ENCODE measurements around the gene TK2.

The TK2 gene

GRCh38 chr16:66521951-66522771, 27.8 kb downstream of the TK2 start:
- Histone ChIP-seq H3K4me3 (ENCODE audit: low read depth, low read length) (no peak overlapping the region), H3K9ac (no peak overlapping the region), H3K4me1 (peaks cover 21% of the 10 kb centered on the region), H3K9me3 (ENCODE audit: control insufficient read depth, low read length) (no peaks in the 10 kb centered on the region), H3K79me2 (no peaks in the 10 kb centered on the region), H2AFZ (no peak overlapping the region), H3K27me3 (ENCODE audit: control insufficient read depth, insufficient read depth, low read length) (no peaks in the 10 kb centered on the region), H3K27ac (no peak overlapping the region), H3K4me2 (ENCODE audit: low read length) (no peak overlapping the region), H3K36me3 (ENCODE audit: control insufficient read depth, insufficient read depth, low read length) (no peaks in the 10 kb centered on the region)
- TF ChIP-seq, protein P1, sequence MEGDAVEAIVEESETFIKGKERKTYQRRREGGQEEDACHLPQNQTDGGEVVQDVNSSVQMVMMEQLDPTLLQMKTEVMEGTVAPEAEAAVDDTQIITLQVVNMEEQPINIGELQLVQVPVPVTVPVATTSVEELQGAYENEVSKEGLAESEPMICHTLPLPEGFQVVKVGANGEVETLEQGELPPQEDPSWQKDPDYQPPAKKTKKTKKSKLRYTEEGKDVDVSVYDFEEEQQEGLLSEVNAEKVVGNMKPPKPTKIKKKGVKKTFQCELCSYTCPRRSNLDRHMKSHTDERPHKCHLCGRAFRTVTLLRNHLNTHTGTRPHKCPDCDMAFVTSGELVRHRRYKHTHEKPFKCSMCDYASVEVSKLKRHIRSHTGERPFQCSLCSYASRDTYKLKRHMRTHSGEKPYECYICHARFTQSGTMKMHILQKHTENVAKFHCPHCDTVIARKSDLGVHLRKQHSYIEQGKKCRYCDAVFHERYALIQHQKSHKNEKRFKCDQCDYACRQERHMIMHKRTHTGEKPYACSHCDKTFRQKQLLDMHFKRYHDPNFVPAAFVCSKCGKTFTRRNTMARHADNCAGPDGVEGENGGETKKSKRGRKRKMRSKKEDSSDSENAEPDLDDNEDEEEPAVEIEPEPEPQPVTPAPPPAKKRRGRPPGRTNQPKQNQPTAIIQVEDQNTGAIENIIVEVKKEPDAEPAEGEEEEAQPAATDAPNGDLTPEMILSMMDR (IDR thresholded peaks at IDR 0.05), result no peak

GRCh38 chr16:66521252-66521713, 28.6 kb downstream of the TK2 start:
- Histone ChIP-seq H2AFZ (no peak overlapping the region), H3K4me3 (ENCODE audit: low read depth, low read length) (no peak overlapping the region), H3K9me3 (ENCODE audit: control insufficient read depth, low read length) (no peaks in the 10 kb centered on the region), H3K79me2 (no peaks in the 10 kb centered on the region), H3K27ac (no peak overlapping the region), H3K4me1 (peaks cover 22% of the 10 kb centered on the region), H3K27me3 (ENCODE audit: control insufficient read depth, insufficient read depth, low read length) (no peaks in the 10 kb centered on the region), H3K4me2 (ENCODE audit: low read length) (no peak overlapping the region), H3K9ac (no peak overlapping the region), H3K36me3 (ENCODE audit: control insufficient read depth, insufficient read depth, low read length) (no peaks in the 10 kb centered on the region)
- TF ChIP-seq, protein P1 (IDR thresholded peaks at IDR 0.05), result no peak

DNA sequence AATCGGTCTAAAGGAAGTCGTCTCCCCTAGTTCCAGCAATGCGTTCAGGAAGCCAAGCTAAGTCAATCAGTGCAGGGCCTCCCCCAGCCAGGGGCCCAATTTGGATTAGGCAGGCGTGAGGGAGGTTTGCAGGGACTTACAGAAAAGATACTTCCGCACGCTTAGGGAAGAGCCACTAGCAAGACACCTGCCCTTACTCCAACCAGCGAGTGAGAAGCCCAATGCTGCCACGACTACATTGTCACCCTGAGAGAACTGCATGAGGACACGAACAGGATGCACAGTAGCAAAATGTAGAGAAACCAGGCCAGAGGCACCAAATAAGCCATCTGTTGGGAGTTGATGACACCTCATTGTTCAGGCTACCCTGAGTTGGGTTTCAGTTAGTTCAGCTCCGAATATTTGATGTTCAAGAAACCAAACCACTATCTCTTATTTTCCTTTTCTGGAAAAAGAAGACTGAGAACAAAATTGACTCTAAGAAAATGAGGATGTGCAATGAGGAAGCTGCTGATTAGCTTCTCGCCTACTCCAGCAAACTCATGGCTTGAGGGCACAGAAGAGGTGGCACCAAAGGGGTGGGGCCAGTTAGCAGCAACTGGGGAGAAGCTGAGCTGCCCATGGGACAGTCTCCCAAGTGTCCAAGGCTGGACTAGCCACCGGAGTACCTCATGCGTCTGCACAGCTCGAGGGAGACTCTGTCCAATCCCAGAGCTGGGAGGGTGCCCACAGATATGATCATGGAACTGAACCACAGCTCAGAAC, 29.3 kb downstream of the TK2 start:
- no peak overlapping the region for H3K4me3 ChIP-seq (ENCODE audit: low read depth, low read length)
- no peak overlapping the region for H3K4me2 ChIP-seq (ENCODE audit: low read length)
- no peaks in the 10 kb centered on the region for H3K27me3 ChIP-seq (ENCODE audit: control insufficient read depth, insufficient read depth, low read length)
- no peaks in the 10 kb centered on the region for H3K9me3 ChIP-seq (ENCODE audit: control insufficient read depth, low read length)
- TF ChIP-seq, protein P1 (IDR thresholded peaks at IDR 0.05), result no peak
- H3K4me1 ChIP-seq, result peaks cover 26% of the 10 kb centered on the region
- no peaks in the 10 kb centered on the region for H3K79me2 ChIP-seq
- H3K36me3 ChIP-seq (ENCODE audit: control insufficient read depth, insufficient read depth, low read length), result no peaks in the 10 kb centered on the region
- peak overlapping the region; percentile 12 for H3K27ac ChIP-seq
- H3K9ac ChIP-seq, result no peak overlapping the region
- H2AFZ ChIP-seq, result no peak overlapping the region

- Histone ChIP-seq H3K4me3 (ENCODE audit: low read depth, low read length) (no peak overlapping the region), H3K79me2 (no peaks in the 10 kb centered on the region), H3K9ac (no peak overlapping the region), H3K27ac (peak overlapping the region; percentile 11), H3K27me3 (ENCODE audit: control insufficient read depth, insufficient read depth, low read length) (no peaks in the 10 kb centered on the region), H3K4me2 (ENCODE audit: low read length) (no peak overlapping the region), H2AFZ (no peak overlapping the region), H3K36me3 (ENCODE audit: control insufficient read depth, insufficient read depth, low read length) (no peaks in the 10 kb centered on the region), H3K9me3 (ENCODE audit: control insufficient read depth, low read length) (no peaks in the 10 kb centered on the region), H3K4me1 (peaks cover 28% of the 10 kb centered on the region)
- TF ChIP-seq, protein P1 (IDR thresholded peaks at IDR 0.05), result no peak
Observed at GRCh38 chr16:66519482-66520373, 30.2 kb downstream of the TK2 start.
